Stimulated activated CD4-positive, alpha-beta T cell treated with anti-CD3 and anti-CD28 coated beads, TNF-alpha, amount 100 ng/mL, for 1 hour (primary cell): ENCODE data around the gene SOX1.

Source experiments
- DNase-seq, 3 donors: peaks; one replicate each; pipeline ENCODE4 v3.0.0-alpha.2; 2020; ENCODE audit warnings: low read depth in 3 of 3, low spot score in 1 of 3

The SOX1 gene

DNA sequence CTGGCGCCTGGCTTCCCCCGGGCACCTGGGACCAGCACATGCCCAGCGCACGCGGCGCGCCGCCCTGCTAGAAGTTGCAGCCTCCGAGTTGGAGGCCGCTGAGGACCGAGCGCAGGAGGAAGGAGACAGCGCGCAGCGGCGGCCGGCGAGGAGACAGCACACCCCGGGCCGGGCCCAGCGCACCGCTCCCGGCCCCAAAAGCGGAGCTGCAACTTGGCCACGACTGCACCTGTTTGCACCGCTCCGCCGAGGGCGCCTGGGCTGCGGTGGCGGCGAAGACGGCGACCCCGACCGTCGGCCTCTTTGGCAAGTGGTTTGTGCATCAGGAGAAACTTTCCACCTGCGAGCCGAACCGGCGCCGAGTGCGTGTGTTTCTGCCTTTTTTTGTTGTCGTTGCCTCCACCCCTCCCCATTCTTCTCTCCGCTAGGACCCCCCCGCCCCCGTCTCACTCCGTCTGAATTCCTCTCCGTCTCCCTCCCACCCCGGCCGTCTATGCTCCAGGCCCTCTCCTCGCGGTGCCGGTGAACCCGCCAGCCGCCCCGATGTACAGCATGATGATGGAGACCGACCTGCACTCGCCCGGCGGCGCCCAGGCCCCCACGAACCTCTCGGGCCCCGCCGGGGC lies at the start of gene SOX1:
Gene SOX1 (plus strand): TSS at position 34 of the 626 bp plus-strand sequence. CDS start 510 bp downstream, at position 544.
- no peak for DNase-seq

- no peak for DNase-seq
These were observed 42.4 kb upstream of the SOX1 start for GRCh38 chr13:112024577-112024976.

GRCh38 chr13:112027250-112027649 lies 39.7 kb upstream of the SOX1 start:
- no peak for DNase-seq

GRCh38 chr13:112028481-112028880 lies 38.5 kb upstream of the SOX1 start:
- no peak for DNase-seq

DNA sequence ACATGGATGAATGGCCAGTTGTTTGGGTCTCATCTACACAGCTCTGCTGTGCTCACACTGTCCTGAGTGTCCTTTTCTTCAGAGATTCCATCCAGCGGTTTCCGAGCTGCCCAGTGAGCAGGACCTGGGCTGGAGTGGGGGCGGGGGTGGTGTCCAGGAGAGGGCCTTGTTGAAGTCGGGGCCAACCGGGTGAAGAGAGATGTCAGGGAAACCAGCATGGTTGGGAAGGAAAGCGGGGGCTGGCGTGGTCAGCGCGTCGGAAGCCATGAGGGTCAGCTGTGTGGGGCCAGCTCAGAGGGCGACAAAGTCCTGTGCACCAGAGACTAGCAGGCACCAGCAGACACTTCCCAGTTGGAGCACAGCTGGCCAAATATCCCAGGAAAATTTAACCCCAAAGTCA lies 37.8 kb upstream of the SOX1 start:
- DNase-seq = no peak

DNA sequence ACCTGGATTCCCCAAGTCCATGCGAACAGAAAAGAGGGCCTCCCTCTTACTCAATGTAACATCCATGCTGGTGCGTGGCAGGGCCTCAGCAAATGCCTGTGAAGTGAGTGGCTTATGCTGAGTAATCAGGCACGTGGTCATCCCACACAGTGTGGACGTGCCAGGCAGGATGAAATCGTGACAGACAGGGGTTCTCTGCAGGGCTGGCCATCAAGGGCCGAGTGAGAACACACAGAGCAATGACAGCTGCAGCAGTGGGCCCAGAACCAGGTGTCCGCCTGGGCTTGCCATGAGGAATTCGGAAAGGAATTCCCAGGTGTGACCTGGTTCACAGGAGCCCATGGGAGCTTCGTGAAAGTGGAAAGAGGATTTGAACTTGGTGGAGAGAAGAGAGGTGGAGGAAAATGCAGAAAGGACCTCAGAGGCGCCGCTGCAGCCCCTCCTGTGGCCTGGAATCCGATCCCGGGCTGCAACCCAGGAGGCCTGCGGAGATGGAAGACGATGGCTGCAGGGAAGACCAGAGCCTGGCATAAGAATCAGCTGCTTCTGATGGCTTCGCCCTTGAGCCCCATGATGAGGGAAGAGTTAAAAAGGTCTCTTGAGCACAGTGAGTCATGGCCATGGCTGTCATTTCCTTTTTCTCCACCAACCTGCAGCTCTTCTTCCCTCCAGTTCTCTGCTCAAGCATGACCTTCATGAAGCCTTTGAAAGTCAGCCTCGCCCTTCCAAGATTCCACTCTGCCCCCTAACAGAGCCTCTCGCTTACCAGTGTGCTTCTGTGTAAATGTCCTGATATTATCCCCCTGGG lies 34.6 kb upstream of the SOX1 start:
- DNase-seq = no peak

- DNase-seq = no peak
These were observed 32.7 kb upstream of the SOX1 start for GRCh38 chr13:112034231-112034630.

DNA sequence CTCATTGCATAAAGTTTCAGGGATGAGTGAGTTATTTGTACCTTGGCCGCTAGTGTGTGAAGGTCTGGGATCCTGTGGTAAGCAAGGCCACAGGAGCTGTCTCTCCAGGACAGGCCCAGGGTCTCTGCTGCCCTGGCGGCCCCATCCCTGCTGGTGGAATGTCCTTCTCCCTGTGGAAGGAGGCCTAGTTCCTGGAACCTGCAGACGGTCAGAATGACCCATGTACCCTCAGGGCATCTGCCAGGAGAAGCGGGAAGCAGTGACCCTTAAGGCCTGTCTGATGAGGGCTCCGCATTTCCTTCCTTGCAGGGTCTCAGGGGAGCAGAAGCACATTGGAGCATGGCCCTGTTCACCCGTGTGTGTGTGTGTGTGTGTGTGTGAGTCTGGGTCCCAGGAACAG lies 32.1 kb upstream of the SOX1 start:
- no peak for DNase-seq

DNA sequence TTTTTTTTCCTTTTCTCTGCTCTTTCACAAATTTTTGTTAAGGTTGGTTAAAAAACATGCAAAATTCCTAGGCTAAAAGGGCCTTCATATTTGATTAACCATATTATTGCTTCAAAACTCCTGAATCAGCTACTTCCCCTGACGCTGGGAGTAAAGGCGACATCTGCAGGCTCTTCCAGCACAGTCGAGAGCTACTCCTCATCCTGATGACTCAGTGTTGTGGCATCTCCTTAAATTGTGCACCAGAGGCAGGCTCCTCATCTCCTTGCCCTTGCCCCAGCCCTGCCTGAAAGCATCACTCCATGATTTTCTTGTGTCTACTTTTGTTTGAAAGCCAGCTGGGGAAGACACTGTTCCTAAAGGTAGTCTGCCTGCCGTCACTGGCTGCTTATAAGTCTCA lies 24.5 kb upstream of the SOX1 start:
- DNase-seq = no peak

DNA sequence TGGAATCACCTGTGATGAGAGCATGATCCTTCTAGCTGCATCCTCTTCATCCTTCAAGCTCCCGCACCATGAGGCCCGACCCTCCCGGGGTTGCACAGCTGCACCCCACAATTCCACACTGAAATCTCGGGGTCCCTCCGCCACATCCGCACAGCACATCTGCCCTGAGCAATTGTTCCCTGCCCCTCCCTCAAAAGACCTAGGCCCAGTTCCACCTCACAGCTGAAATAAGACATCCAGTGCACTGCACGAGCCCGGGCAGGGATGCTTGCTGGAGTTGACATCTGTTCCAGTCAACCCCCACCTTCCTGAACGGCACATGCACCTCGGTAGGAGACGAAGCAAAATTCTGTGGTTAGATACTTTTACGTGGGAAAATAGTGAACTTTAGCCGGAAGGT lies 14.7 kb upstream of the SOX1 start:
- DNase-seq = no peak

GRCh38 chr13:112053167-112053743 lies 13.7 kb upstream of the SOX1 start:
- DNase-seq = no peak

DNA sequence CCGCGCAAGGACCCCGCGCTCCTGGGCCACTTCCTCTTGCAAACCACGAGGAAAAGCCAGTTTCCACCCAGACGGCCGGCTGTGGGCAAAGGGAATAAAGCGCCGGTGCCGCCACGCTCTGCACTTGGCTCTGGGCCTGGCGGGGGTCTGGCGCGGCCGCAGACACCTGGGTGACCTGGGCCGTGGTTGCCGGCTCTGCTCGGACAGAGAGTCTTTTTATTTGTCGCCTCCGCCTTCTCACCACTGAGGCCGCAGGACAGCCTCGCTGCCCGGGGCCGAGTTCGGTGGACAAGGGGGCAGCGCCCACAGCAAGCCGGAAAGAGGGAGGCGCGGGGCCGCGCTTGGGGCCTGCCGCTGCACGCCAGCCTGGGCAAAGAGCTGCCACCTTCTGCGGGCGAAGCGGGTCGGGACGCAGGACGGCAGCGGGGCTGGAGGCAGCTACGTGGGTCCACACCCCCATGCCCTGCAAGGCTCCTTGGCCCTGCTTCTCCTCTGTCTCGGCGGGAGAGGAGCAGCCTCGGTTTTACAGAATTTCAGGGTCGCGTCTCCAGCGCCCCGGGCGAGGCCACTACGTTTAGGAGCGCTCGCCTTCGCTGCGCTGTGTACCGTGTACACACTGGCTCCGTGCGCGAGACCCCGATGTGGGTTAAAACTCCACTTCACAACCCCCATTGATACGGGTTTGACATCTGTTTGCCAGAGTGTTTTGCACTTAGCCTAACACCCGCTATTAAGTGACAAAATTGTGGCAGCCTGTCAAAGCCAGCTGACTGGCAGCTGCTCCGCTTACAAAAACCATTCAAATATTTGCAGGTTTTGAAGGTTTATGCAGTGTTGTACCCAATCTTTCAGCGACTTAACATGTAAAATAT lies 13.0 kb upstream of the SOX1 start:
- DNase-seq = no peak

GRCh38 chr13:112054616-112055015 lies 12.3 kb upstream of the SOX1 start:
- DNase-seq = no peak

DNA sequence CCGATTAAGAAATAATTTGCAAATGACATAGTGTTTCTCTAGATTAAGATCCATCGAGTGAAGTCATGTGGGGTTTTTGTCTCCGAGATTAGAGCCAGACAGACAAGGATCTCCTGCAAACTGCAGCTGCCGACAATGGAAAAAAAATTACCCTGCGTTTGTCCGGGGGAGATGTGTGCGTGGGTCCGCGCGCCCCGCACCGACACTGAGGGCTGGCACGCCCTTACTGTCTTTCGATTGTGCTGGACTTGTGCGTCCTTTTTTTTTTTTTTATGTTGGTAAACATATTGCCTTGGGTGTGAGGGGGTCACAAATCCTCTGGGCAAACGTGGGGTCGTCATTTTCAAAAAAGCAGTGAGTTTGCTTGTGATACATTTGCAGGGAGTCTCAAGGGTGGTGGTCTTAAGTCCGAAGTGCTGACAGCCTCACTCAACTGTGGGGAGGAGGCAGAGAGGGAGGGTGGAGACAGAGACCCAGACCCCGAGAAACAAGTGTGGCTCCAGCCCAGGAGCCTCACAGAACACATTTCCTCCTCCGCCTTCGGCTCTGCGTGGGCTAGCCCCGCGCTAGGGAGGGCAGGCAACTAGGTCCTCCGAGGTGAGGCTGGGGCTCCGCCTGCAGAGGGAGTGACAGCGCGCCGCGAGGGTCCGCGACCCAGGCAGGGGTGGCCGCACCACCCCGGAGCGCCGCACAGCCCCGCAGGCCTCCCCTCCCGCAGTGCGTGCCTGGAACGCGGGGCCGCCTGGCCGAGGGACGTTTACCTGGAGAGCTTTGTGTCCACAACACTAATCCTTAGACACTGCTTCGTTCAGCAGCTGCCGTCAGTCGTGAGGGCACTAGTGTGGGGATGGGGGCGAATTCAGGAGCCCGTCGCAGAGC lies 11.7 kb upstream of the SOX1 start:
- no peak for DNase-seq

- no peak for DNase-seq
These were observed 11.1 kb upstream of the SOX1 start for GRCh38 chr13:112055915-112056269.

- no peak for DNase-seq
These were observed 10.6 kb upstream of the SOX1 start for GRCh38 chr13:112056284-112056727.

DNA sequence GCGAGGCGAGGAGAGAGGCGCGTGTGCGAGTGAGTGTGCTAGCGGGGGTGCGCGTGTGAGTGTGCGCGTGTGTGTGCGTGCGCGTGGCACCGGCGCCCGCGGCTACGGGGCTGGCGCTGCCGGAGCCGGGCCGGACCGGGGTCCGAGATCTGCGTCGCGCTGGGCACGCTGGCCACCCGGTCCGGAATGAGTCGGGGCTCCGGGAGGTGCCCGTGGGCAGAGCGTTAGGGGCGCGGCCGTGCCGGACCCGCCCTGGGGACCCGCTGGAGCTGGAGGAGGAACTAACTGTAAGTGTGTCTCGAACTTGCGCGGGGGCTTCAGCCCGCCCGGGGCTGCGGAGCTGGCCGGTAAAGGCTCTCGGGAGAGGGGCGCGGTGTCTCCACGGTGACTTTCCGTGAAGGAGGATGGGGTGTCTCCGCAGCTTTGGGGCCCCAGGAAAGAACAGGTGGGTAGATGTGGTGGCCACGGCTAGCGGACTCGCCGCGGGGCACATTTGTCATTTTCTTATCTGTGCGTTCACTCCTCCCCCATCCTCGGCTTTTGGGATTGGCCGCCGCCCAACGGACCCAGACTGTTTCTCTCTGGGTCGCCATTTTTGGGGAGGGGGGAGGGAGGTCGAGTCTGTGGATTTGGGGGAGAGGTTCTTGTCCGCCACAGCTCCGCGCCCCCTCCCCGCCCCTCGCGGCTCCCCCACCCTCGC lies 10.1 kb upstream of the SOX1 start:
- no peak for DNase-seq

DNA sequence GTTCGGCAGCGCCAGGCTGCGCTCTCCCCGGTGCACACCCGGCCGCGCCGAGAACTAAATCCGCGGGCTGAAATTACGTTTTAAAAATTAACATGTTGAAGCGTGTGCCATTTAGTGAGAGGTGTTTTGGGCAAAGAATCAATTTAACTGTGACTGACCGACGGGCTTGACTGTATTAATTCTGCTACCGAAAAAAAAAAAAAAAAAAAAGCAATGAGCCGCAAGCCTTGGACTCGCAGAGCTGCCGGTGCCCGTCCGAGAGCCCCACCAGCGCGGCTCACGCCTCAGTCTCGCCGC lies 9.6 kb upstream of the SOX1 start:
- no peak for DNase-seq

DNA sequence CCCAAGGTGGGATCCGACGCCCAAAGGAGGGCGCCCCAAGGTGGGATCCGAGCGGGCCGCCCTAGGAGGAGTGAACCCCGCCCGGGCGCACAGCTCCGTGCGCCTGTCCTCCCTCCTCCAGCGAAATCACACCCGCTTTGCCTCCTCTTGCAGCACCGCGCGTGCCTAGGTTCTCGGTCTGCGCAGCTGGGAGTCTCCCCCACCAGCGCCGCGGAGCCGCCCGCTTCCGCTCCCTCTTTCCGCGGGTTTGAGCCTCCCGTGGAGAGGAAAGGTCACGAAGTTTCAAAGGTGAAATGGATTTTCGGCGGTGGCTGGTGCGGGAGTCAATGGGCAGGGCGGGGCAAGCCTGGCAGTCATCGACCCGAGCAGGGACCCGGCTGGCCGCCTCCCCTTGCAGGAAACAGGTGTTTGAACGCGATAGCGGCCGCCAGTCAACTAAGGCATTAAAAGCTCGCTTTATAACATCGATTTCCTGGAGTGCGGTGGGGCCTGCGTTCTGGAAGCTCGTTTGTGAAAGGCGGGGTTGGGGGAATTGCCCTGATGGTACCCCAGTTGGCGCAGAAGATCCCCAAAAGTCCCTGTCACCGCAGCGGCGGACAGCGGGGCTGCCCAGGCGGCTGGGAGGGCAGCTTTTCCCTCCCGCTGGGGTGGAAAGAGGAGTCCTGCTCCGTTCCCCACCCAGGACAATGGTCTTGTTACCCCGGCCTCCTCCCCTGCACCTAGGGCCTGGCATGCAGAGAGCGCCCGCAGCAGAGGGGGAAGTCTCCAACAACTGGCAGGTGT lies 9.0 kb upstream of the SOX1 start:
- no peak for DNase-seq
